Cardiac muscle cell (in vitro differentiated cells and primary cell): ENCODE results near the gene MAPK4. TPM values are rescaled to one million over a fixed set of nuclear protein-coding genes. Genes with fewer than 3 reads are reported as not detected.
A peak's percentile ranks its signal among the peaks of the same experiment; 100 is the strongest.

ENCODE experiments used
- DNase-seq, 2 donors: peaks; one replicate each; pipeline versions ENCODE4 v3.0.0 to v3.0.0-alpha.2; 2010 to 2017; ENCODE audit warnings: low read depth in 1 of 2, low spot score in 1 of 2
- H3K27ac ChIP-seq: fragments of 200-600 bp; sonication (generic); 2 replicates; pipeline ENCODE4 v1.5.1; 2016
- H3K27me3 ChIP-seq: fragments of 200-600 bp; sonication (generic); 2 replicates; pipeline ENCODE4 v1.6.0; 2016; ENCODE audit warnings: control low read depth
- H3K36me3 ChIP-seq: fragments of 200-600 bp; sonication (generic); 2 replicates; pipeline ENCODE4 v1.5.1; 2016; ENCODE audit warnings: control low read depth
- H3K4me1 ChIP-seq: fragments of 200-600 bp; sonication (generic); 2 replicates; pipeline ENCODE4 v1.8.1; 2017; ENCODE audit warnings: low read depth, mild to moderate bottlenecking, mixed run types
- H3K4me3 ChIP-seq: fragments of 200-600 bp; sonication (generic); 2 replicates; pipeline ENCODE4 v1.5.1; 2016; ENCODE audit warnings: mild to moderate bottlenecking
- H3K9me3 ChIP-seq: fragments of 200-600 bp; sonication (generic); 2 replicates; pipeline ENCODE4 v1.5.1; 2017; ENCODE audit warnings: low read depth, mild to moderate bottlenecking, control low read depth
- CTCF ChIP-seq: IDR thresholded peaks from 2 replicates; pipeline ENCODE4 v1.5.1; 2012; ENCODE audit warnings: low read depth, mild to moderate bottlenecking, low read length
- polyA plus RNA-seq: library from polyadenylated mRNA; unstranded; fragments of >200 nt; fragmentation: Nextera tagmentation; extraction: Ambion mirVana; gene quantifications from 2 replicates; pipeline ENCODE4 v1.2.1, GENCODE V29; 2016
- total RNA-seq: library from RNA; depleted of rRNA; stranded (reverse); fragments of >200 nt; gene quantifications from 2 replicates; pipeline ENCODE4 v1.2.3, GENCODE V29; 2016

Gene MAPK4
- total and polyA plus RNA-seq, 2 experiments from 2014 or later = 36.9 to 68.9 TPM

- TF ChIP-seq CTCF = no peak
- Histone ChIP-seq H3K27ac (no peak overlapping the region), H3K27me3 (no peaks in the 10 kb centered on the region), H3K36me3 (no peaks in the 10 kb centered on the region), H3K4me3 (no peak overlapping the region), H3K9me3 (no peaks in the 10 kb centered on the region), H3K4me1 (peaks cover 26% of the 10 kb centered on the region)
- no peak for DNase-seq
These were observed 184.4 kb downstream of the MAPK4 start for GRCh38 chr18:50744253-50744652.

GRCh38 chr18:50745945-50746344, 186.1 kb downstream of the MAPK4 start:
- Histone ChIP-seq H3K27ac (no peak overlapping the region), H3K4me3 (no peak overlapping the region), H3K4me1 (peaks cover 32% of the 10 kb centered on the region), H3K9me3 (no peaks in the 10 kb centered on the region), H3K27me3 (no peaks in the 10 kb centered on the region), H3K36me3 (no peaks in the 10 kb centered on the region)
- no peak for TF ChIP-seq CTCF
- DNase-seq = no peak

- TF ChIP-seq CTCF = no peak
- H3K27ac ChIP-seq = peak overlapping the region; percentile 83
- no peak for DNase-seq
- no peaks in the 10 kb centered on the region for H3K9me3 ChIP-seq
- peaks cover 32% of the 10 kb centered on the region for H3K4me1 ChIP-seq
- no peak overlapping the region for H3K4me3 ChIP-seq
- no peaks in the 10 kb centered on the region for H3K27me3 ChIP-seq
- H3K36me3 ChIP-seq = no peaks in the 10 kb centered on the region
These were observed 188.0 kb downstream of the MAPK4 start for GRCh38 chr18:50747849-50748242.

- TF ChIP-seq CTCF = no peak
- DNase-seq = peak; percentile 21 to 31
- H3K27me3 ChIP-seq = no peaks in the 10 kb centered on the region
- no peak overlapping the region for H3K4me3 ChIP-seq
- no peaks in the 10 kb centered on the region for H3K9me3 ChIP-seq
- no peaks in the 10 kb centered on the region for H3K36me3 ChIP-seq
- peak overlapping the region; percentile 83 for H3K27ac ChIP-seq
- peaks cover 32% of the 10 kb centered on the region for H3K4me1 ChIP-seq
These were observed 188.6 kb downstream of the MAPK4 start for GRCh38 chr18:50748243-50749229.

- Histone ChIP-seq H3K27me3 (no peaks in the 10 kb centered on the region), H3K36me3 (no peaks in the 10 kb centered on the region), H3K4me1 (peaks cover 32% of the 10 kb centered on the region), H3K4me3 (no peak overlapping the region), H3K9me3 (no peaks in the 10 kb centered on the region), H3K27ac (peak overlapping the region; percentile 50)
- no peak for TF ChIP-seq CTCF
- DNase-seq = no peak
These were observed 189.5 kb downstream of the MAPK4 start for GRCh38 chr18:50749421-50749820.
